Smooth muscle cell (in vitro differentiated cells): ENCODE results near the gene NARF. TPM values are rescaled to one million over a fixed set of nuclear protein-coding genes. Genes with fewer than 3 reads are reported as not detected.
A peak's percentile ranks its signal among the peaks of the same experiment; 100 is the strongest.

Experiments used
- DNase-seq: peaks from one replicate; lab custom pipeline; 2025; ENCODE audit not compliant: unreplicated experiment; lab: John Stamatoyannopoulos, UW
- H2AFZ ChIP-seq: fragments of 200-600 bp; sonication (generic); 2 replicates; pipeline ENCODE4 v1.6.0; 2016; ENCODE audit warnings: antibody characterized with exemption, low read depth, mild to moderate bottlenecking
- H3F3A ChIP-seq: fragments of 200-600 bp; sonication (generic); 2 replicates; pipeline ENCODE4 v1.6.0; 2017; ENCODE audit warnings: antibody characterized with exemption, low read depth
- H3K27ac ChIP-seq: fragments of 200-600 bp; sonication (generic); 2 replicates; pipeline ENCODE4 v1.5.1; 2016; ENCODE audit warnings: low read depth, mild to moderate bottlenecking
- H3K27me3 ChIP-seq: fragments of 200-600 bp; sonication (generic); 2 replicates; pipeline ENCODE4 v1.6.1; 2016; ENCODE audit warnings: low read depth, mild to moderate bottlenecking
- H3K36me3 ChIP-seq: fragments of 200-600 bp; sonication (generic); 2 replicates; pipeline ENCODE4 v1.5.1; 2016; ENCODE audit warnings: low read depth
- H3K4me1 ChIP-seq: fragments of 200-600 bp; sonication (generic); 2 replicates; pipeline ENCODE4 v1.5.1; 2016; ENCODE audit warnings: low read depth
- H3K4me2 ChIP-seq: fragments of 200-600 bp; sonication (generic); 2 replicates; pipeline ENCODE4 v1.6.0; 2016; ENCODE audit warnings: mild to moderate bottlenecking
- H3K4me3 ChIP-seq: fragments of 200-600 bp; sonication (generic); 2 replicates; pipeline ENCODE4 v1.5.1; 2016; ENCODE audit warnings: mild to moderate bottlenecking
- H3K79me2 ChIP-seq: fragments of 200-600 bp; sonication (generic); 2 replicates; pipeline ENCODE4 v1.6.0; 2016; ENCODE audit warnings: low read depth, mild to moderate bottlenecking
- H3K9ac ChIP-seq: fragments of 200-600 bp; sonication (generic); 2 replicates; pipeline ENCODE4 v1.6.0; 2016; ENCODE audit warnings: low read depth
- H3K9me3 ChIP-seq: fragments of 200-600 bp; sonication (generic); replicated peaks from 2 replicates; pipeline ENCODE4 v1.5.1; 2016; ENCODE audit warnings: low read depth
- H4K20me1 ChIP-seq: fragments of 200-600 bp; sonication (generic); 2 replicates; pipeline ENCODE4 v1.6.0; 2016; ENCODE audit warnings: low read depth
- WGBS: methylation state at CpG from one replicate; pipeline ENCODE4 v1.1.7; 2016; ENCODE audit warnings: low lambda C conversion rate; 5-methylcytosine and 5-hydroxymethylcytosine counted together
- polyA plus RNA-seq: library from polyadenylated mRNA; unstranded; fragments of >200 nt; fragmentation: Nextera tagmentation; extraction: Ambion mirVana; gene quantifications from 2 replicates; pipeline ENCODE4 v1.2.1, GENCODE V29; 2016
- total RNA-seq: library from RNA; depleted of rRNA; stranded (reverse); fragments of >200 nt; gene quantifications from 2 replicates; pipeline ENCODE4 v1.2.3, GENCODE V29; 2014
- TF ChIP-seq, protein P1 (sequence below): fragments of 200-600 bp; sonication (generic); IDR thresholded peaks from 2 replicates; pipeline ENCODE4 v1.5.1; 2017; ENCODE audit warnings: borderline replicate concordance, mild to moderate bottlenecking, antibody characterized with exemption; ENCODE audit not compliant: insufficient read depth, poor library complexity, severe bottlenecking

The NARF gene
- total and polyA plus RNA-seq, 2 experiments from 2014 or later, result 52.0 to 178 TPM

- Histone ChIP-seq H2AFZ (peak within 1 kb of the TSS; percentile 93), H3K4me2 (peak within 1 kb of the TSS; percentile 94), H4K20me1 (peaks cover 40% of the 10 kb centered on the region), H3K36me3 (no peaks in the 10 kb centered on the region), H3K4me1 (peaks cover 5% of the 10 kb centered on the region), H3F3A (no peaks in the 10 kb centered on the region), H3K9me3 (no peaks in the 10 kb centered on the region), H3K9ac (peak within 1 kb of the TSS; percentile 71), H3K79me2 (peaks cover 43% of the 10 kb centered on the region), H3K4me3 (peak within 1 kb of the TSS; percentile 80), H3K27ac (peak within 1 kb of the TSS; percentile 87), H3K27me3 (no peaks in the 10 kb centered on the region)
- 8% methylated on average over 64 of the region's 114 CpGs for WGBS
- DNase-seq, result peak; percentile 75
- TF ChIP-seq, protein P1, sequence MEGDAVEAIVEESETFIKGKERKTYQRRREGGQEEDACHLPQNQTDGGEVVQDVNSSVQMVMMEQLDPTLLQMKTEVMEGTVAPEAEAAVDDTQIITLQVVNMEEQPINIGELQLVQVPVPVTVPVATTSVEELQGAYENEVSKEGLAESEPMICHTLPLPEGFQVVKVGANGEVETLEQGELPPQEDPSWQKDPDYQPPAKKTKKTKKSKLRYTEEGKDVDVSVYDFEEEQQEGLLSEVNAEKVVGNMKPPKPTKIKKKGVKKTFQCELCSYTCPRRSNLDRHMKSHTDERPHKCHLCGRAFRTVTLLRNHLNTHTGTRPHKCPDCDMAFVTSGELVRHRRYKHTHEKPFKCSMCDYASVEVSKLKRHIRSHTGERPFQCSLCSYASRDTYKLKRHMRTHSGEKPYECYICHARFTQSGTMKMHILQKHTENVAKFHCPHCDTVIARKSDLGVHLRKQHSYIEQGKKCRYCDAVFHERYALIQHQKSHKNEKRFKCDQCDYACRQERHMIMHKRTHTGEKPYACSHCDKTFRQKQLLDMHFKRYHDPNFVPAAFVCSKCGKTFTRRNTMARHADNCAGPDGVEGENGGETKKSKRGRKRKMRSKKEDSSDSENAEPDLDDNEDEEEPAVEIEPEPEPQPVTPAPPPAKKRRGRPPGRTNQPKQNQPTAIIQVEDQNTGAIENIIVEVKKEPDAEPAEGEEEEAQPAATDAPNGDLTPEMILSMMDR, result no peak
These were observed 60.6 kb downstream of the NARF start, which contains the start of gene FOXK2 for GRCh38 chr17:82518826-82519810. Gene FOXK2 (plus strand): TSS chr17:82519732. CDS start chr17:82519889, 157 bp downstream.

DNA sequence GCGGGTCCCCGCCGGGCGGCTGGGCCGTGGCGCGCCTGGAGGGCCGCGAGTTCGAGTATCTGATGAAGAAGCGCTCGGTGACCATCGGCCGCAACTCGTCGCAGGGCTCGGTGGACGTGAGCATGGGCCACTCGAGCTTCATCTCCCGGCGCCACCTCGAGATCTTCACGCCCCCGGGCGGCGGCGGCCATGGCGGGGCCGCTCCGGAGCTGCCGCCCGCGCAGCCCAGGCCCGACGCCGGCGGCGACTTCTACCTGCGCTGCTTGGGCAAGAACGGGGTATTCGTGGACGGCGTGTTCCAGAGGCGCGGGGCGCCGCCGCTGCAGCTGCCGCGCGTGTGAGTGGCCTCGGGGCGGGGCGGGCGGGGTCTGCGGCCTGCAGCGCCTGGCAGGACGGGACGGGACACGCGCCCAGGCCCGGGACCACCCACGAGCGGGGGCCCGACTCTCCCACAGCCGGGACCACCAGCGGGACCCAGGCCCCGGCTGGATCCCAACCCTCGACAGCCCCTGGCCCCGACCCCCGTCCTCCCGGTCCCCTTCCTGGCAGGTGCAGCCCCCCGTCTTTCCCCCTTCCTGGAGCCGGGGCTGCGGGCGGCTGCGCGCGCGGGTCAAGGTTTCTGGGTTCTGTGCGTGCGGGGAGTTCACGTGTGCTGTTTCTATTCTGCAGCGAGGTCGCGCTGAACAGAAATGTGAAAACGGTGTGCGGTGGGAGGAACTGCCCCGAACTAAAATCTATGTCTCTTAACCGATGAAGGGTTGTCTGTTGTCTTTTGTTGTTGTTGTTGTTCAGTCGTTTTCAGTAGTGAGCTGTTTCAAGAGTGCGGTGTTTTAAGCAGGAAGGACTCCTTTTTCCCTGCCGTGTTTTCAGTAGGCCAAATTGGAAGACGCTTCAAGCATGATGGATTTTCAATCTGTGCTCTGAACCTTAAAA lies 61.7 kb downstream of the NARF start:
- H3K27ac ChIP-seq, result peak overlapping the region; percentile 44

DNA sequence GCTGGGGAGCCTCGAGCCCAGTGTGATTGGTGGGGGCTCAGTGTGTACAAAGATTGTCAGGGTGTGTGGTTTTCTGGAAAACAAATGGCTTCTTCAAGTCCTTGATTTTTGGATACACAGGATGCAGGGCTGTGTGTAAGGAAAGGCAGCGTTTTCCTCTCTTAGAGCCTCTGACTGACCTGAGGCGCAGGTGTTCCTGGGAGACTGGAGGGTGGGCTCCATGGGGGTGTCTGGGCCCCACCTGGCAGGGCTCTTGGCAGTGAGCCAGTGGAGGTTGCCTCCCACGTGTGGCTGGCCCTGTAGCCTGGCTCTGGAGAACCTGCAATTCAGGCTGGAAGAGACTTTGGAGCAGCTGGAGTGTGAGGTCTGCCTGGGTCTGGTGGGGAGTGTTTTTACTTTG lies 66.0 kb downstream of the NARF start:
- peaks cover 94% of the 10 kb centered on the region for H4K20me1 ChIP-seq
- no peaks in the 10 kb centered on the region for H3K9me3 ChIP-seq
- H3K27ac ChIP-seq, result peak overlapping the region; percentile 18
- 89% methylated on average over 4 of the region's 4 CpGs for WGBS
- H3K9ac ChIP-seq, result no peak overlapping the region
- H3K4me1 ChIP-seq, result peaks cover 12% of the 10 kb centered on the region
- no peak for DNase-seq
- H3K4me2 ChIP-seq, result no peak overlapping the region
- H3K27me3 ChIP-seq, result no peaks in the 10 kb centered on the region
- TF ChIP-seq, protein P1, result no peak
- no peaks in the 10 kb centered on the region for H3F3A ChIP-seq
- no peaks in the 10 kb centered on the region for H3K36me3 ChIP-seq
- H2AFZ ChIP-seq, result no peak overlapping the region
- H3K4me3 ChIP-seq, result no peak overlapping the region
- H3K79me2 ChIP-seq, result peaks cover 97% of the 10 kb centered on the region

More for the DNA sequence above, 61.7 kb downstream of the NARF start:
- peaks cover 54% of the 10 kb centered on the region for H3K79me2 ChIP-seq
- H3K36me3 ChIP-seq, result no peaks in the 10 kb centered on the region
- peaks cover 51% of the 10 kb centered on the region for H4K20me1 ChIP-seq
- H3K27me3 ChIP-seq, result no peaks in the 10 kb centered on the region
- H2AFZ ChIP-seq, result no peak overlapping the region
- H3F3A ChIP-seq, result no peaks in the 10 kb centered on the region
- peak overlapping the region; percentile 94 for H3K4me2 ChIP-seq
- under 1% methylated on average over 77 of the region's 94 CpGs for WGBS
- H3K4me3 ChIP-seq, result peak overlapping the region; percentile 80
- H3K9me3 ChIP-seq, result no peaks in the 10 kb centered on the region
- TF ChIP-seq, protein P1, result no peak
- peaks cover 5% of the 10 kb centered on the region for H3K4me1 ChIP-seq
- peak overlapping the region; percentile 57 for H3K9ac ChIP-seq
- DNase-seq, result peak; percentile 20
